ENCODE results near the gene NACC2. TPM values are rescaled to one million over a fixed set of nuclear protein-coding genes. Genes with fewer than 3 reads are reported as not detected.

The NACC2 gene
- total RNA-seq, 2 donors from 2014 or later = 8.4 to 13.7 TPM

GRCh38 chr9:136120438-136120844 lies 25.4 kb upstream of the NACC2 start:
- no peak for ATAC-seq (replicated peaks in 1 of 2)
- peaks cover 3 to 7% of the 10 kb centered on the region in 2 donors for H3K9me3 Mint-ChIP-seq
- no peak for DNase-seq
- H3K27ac Mint-ChIP-seq = no peak overlapping the region
- H3K4me3 Mint-ChIP-seq = peak overlapping the region in 1 of 2 donors; percentile 10
- peaks cover 0 to 4% of the 10 kb centered on the region in 2 donors for H3K36me3 Mint-ChIP-seq (ENCODE audit: insufficient read depth in 2 of 2)
- peaks cover 1% of the 10 kb centered on the region for H3K4me1 Mint-ChIP-seq (ENCODE audit: low read depth)
- peaks cover 6% of the 10 kb centered on the region for H3K27me3 Mint-ChIP-seq (ENCODE audit: low read depth)

GRCh38 chr9:136119883-136120393 lies 24.8 kb upstream of the NACC2 start:
- peaks cover 0 to 4% of the 10 kb centered on the region in 2 donors for H3K36me3 Mint-ChIP-seq (ENCODE audit: insufficient read depth in 2 of 2)
- DNase-seq (no peak), ATAC-seq (replicated peaks in 1 of 2) (no peak)
- peaks cover 1 to 2% of the 10 kb centered on the region in 2 donors for H3K9me3 Mint-ChIP-seq
- no peak overlapping the region for H3K27ac Mint-ChIP-seq
- peak overlapping the region; percentile 71 to 72 for H3K4me3 Mint-ChIP-seq
- H3K27me3 Mint-ChIP-seq (ENCODE audit: low read depth) = peaks cover 2% of the 10 kb centered on the region
- peaks cover 7% of the 10 kb centered on the region for H3K4me1 Mint-ChIP-seq (ENCODE audit: low read depth)

GRCh38 chr9:136119061-136119882 lies 24.2 kb upstream of the NACC2 start:
- H3K4me1 Mint-ChIP-seq (ENCODE audit: low read depth) = peaks cover 13% of the 10 kb centered on the region
- H3K36me3 Mint-ChIP-seq (ENCODE audit: insufficient read depth in 2 of 2) = peaks cover 0 to 4% of the 10 kb centered on the region in 2 donors
- H3K27me3 Mint-ChIP-seq (ENCODE audit: low read depth) = no peaks in the 10 kb centered on the region
- H3K9me3 Mint-ChIP-seq = no peaks in the 10 kb centered on the region
- peak overlapping the region; percentile 71 to 76 for H3K4me3 Mint-ChIP-seq
- no peak for DNase-seq
- ATAC-seq (replicated peaks in 1 of 2) = peak in 1 of 2 donors; percentile 16
- H3K27ac Mint-ChIP-seq = no peak overlapping the region

GRCh38 chr9:136118320-136119060 lies 23.4 kb upstream of the NACC2 start, which contains the start of gene TMEM250:
Gene TMEM250, minus strand, starts transcription at chr9:136118875. Its CDS starts 1,975 bp downstream, at chr9:136116900.
- peak within 1 kb of the TSS; percentile 50 for H3K27ac Mint-ChIP-seq
- H3K4me1 Mint-ChIP-seq (ENCODE audit: low read depth) = peaks cover 21% of the 10 kb centered on the region
- H3K4me3 Mint-ChIP-seq = peak within 1 kb of the TSS; percentile 85 to 89
- H3K36me3 Mint-ChIP-seq (ENCODE audit: insufficient read depth in 2 of 2) = peaks cover 0 to 4% of the 10 kb centered on the region in 2 donors
- ATAC-seq (replicated peaks in 1 of 2) (peak; percentile 89 to 91), DNase-seq (peak; percentile 98)
- H3K27me3 Mint-ChIP-seq (ENCODE audit: low read depth) = no peaks in the 10 kb centered on the region
- no peaks in the 10 kb centered on the region for H3K9me3 Mint-ChIP-seq

- Mint-ChIP-seq H3K36me3 (ENCODE audit: insufficient read depth in 2 of 2) (peaks cover 0 to 4% of the 10 kb centered on the region in 2 donors), H3K9me3 (no peaks in the 10 kb centered on the region), H3K27ac (no peak overlapping the region), H3K4me1 (ENCODE audit: low read depth) (peaks cover 27% of the 10 kb centered on the region), H3K4me3 (peak overlapping the region; percentile 85 to 89), H3K27me3 (ENCODE audit: low read depth) (no peaks in the 10 kb centered on the region)
- ATAC-seq (replicated peaks in 1 of 2) = peak; percentile 0 to 2
- no peak for DNase-seq
Measured at GRCh38 chr9:136117916-136118319, 22.8 kb upstream of the NACC2 start.

- H3K27ac Mint-ChIP-seq = peak overlapping the region; percentile 50
- peaks cover 32% of the 10 kb centered on the region for H3K4me1 Mint-ChIP-seq (ENCODE audit: low read depth)
- peak; percentile 24 to 32 for ATAC-seq (replicated peaks in 1 of 2)
- peaks cover 0 to 4% of the 10 kb centered on the region in 2 donors for H3K36me3 Mint-ChIP-seq (ENCODE audit: insufficient read depth in 2 of 2)
- DNase-seq = peak; percentile 63
- no peaks in the 10 kb centered on the region for H3K9me3 Mint-ChIP-seq
- peak overlapping the region; percentile 85 to 89 for H3K4me3 Mint-ChIP-seq
- H3K27me3 Mint-ChIP-seq (ENCODE audit: low read depth) = no peaks in the 10 kb centered on the region
Measured at GRCh38 chr9:136117291-136117915, 22.3 kb upstream of the NACC2 start.

- ATAC-seq (replicated peaks in 1 of 2) (no peak), DNase-seq (no peak)
- H3K36me3 Mint-ChIP-seq (ENCODE audit: insufficient read depth in 2 of 2) = peaks cover 0 to 5% of the 10 kb centered on the region in 2 donors
- H3K27ac Mint-ChIP-seq = peak overlapping the region; percentile 24
- H3K4me3 Mint-ChIP-seq = peak overlapping the region; percentile 85 to 89
- peaks cover 41% of the 10 kb centered on the region for H3K4me1 Mint-ChIP-seq (ENCODE audit: low read depth)
- no peaks in the 10 kb centered on the region for H3K27me3 Mint-ChIP-seq (ENCODE audit: low read depth)
- H3K9me3 Mint-ChIP-seq = no peaks in the 10 kb centered on the region
Measured at GRCh38 chr9:136116360-136117098, 21.4 kb upstream of the NACC2 start.

- Mint-ChIP-seq H3K4me3 (peak overlapping the region in 1 of 2 donors; percentile 41), H3K27ac (no peak overlapping the region), H3K27me3 (ENCODE audit: low read depth) (no peaks in the 10 kb centered on the region), H3K36me3 (ENCODE audit: insufficient read depth in 2 of 2) (peaks cover 0 to 7% of the 10 kb centered on the region in 2 donors), H3K4me1 (ENCODE audit: low read depth) (peaks cover 48% of the 10 kb centered on the region), H3K9me3 (no peaks in the 10 kb centered on the region)
- ATAC-seq (replicated peaks in 1 of 2) (no peak), DNase-seq (no peak)
Measured at GRCh38 chr9:136115641-136116359, 20.7 kb upstream of the NACC2 start.

GRCh38 chr9:136115206-136115605 lies 20.1 kb upstream of the NACC2 start:
- ATAC-seq (replicated peaks in 1 of 2) (no peak), DNase-seq (no peak)
- H3K4me3 Mint-ChIP-seq = no peak overlapping the region
- peaks cover 54% of the 10 kb centered on the region for H3K4me1 Mint-ChIP-seq (ENCODE audit: low read depth)
- no peaks in the 10 kb centered on the region for H3K27me3 Mint-ChIP-seq (ENCODE audit: low read depth)
- H3K9me3 Mint-ChIP-seq = no peaks in the 10 kb centered on the region
- peaks cover 0 to 7% of the 10 kb centered on the region in 2 donors for H3K36me3 Mint-ChIP-seq (ENCODE audit: insufficient read depth in 2 of 2)
- H3K27ac Mint-ChIP-seq = no peak overlapping the region

GRCh38 chr9:136114610-136115009 lies 19.5 kb upstream of the NACC2 start:
- Mint-ChIP-seq H3K4me3 (peak overlapping the region in 1 of 2 donors; percentile 6), H3K4me1 (ENCODE audit: low read depth) (peaks cover 58% of the 10 kb centered on the region)
- no peak for ATAC-seq (replicated peaks in 1 of 2)

GRCh38 chr9:136112541-136112940 lies 17.5 kb upstream of the NACC2 start:
- H3K4me3 Mint-ChIP-seq = peak overlapping the region; percentile 74 to 89
- DNase-seq = no peak
- H3K27ac Mint-ChIP-seq = peak overlapping the region; percentile 90
- no peaks in the 10 kb centered on the region for H3K9me3 Mint-ChIP-seq
- H3K36me3 Mint-ChIP-seq (ENCODE audit: insufficient read depth in 2 of 2) = peaks cover 0 to 5% of the 10 kb centered on the region in 2 donors
- no peaks in the 10 kb centered on the region for H3K27me3 Mint-ChIP-seq (ENCODE audit: low read depth)
- ATAC-seq (replicated peaks in 1 of 2) = no peak
- H3K4me1 Mint-ChIP-seq (ENCODE audit: low read depth) = peaks cover 71% of the 10 kb centered on the region

More at GRCh38 chr9:136114610-136115009, 19.5 kb upstream of the NACC2 start:
- DNase-seq = no peak
- Mint-ChIP-seq H3K27ac (no peak overlapping the region), H3K9me3 (no peaks in the 10 kb centered on the region), H3K27me3 (ENCODE audit: low read depth) (no peaks in the 10 kb centered on the region), H3K36me3 (ENCODE audit: insufficient read depth in 2 of 2) (peaks cover 0 to 7% of the 10 kb centered on the region in 2 donors)
